ENCODE data around the gene GAPDHS.
A peak's percentile ranks its signal among the peaks of the same experiment; 100 is the strongest.

The GAPDHS gene

GRCh38 chr19:35533822-35534392 lies 651 bp downstream of the GAPDHS start:
- no peak for TF ChIP-seq CTCF (IDR thresholded peaks at IDR 0.05; ENCODE audit: unreplicated experiment in 3 of 3)
- Mint-ChIP-seq H3K27me3 (ENCODE audit: low read depth) (peaks cover 16% of the 10 kb centered on the region), H3K4me1 (no peaks in the 10 kb centered on the region), H3K4me3 (no peak overlapping the region), H3K27ac (no peak overlapping the region), H3K36me3 (ENCODE audit: low read depth) (no peaks in the 10 kb centered on the region), H3K9me3 (no peaks in the 10 kb centered on the region)

- no peaks in the 10 kb centered on the region for H3K36me3 Mint-ChIP-seq (ENCODE audit: low read depth)
- TF ChIP-seq CTCF (IDR thresholded peaks at IDR 0.05; ENCODE audit: unreplicated experiment in 3 of 3): no peak
- no peak overlapping the region for H3K4me3 Mint-ChIP-seq
- H3K4me1 Mint-ChIP-seq: no peaks in the 10 kb centered on the region
- no peaks in the 10 kb centered on the region for H3K9me3 Mint-ChIP-seq
- H3K27me3 Mint-ChIP-seq (ENCODE audit: low read depth): peaks cover 16% of the 10 kb centered on the region
- no peak overlapping the region for H3K27ac Mint-ChIP-seq
Measured at GRCh38 chr19:35534803-35535480, 1.7 kb downstream of the GAPDHS start.

GRCh38 chr19:35539314-35539713 lies 6.1 kb downstream of the GAPDHS start:
- H3K36me3 Mint-ChIP-seq (ENCODE audit: low read depth): peaks cover 9% of the 10 kb centered on the region
- H3K27me3 Mint-ChIP-seq (ENCODE audit: low read depth): peaks cover 4% of the 10 kb centered on the region
- peaks cover under 1% of the 10 kb centered on the region for H3K4me1 Mint-ChIP-seq
- H3K4me3 Mint-ChIP-seq: peak overlapping the region in 1 of 3 experiments; percentile 61
- H3K27ac Mint-ChIP-seq: no peak overlapping the region
- TF ChIP-seq CTCF (IDR thresholded peaks at IDR 0.05; ENCODE audit: unreplicated experiment in 3 of 3): no peak
- H3K9me3 Mint-ChIP-seq: no peaks in the 10 kb centered on the region

GRCh38 chr19:35539850-35540249 lies 6.6 kb downstream of the GAPDHS start:
- no peak overlapping the region for H3K4me3 Mint-ChIP-seq
- H3K36me3 Mint-ChIP-seq (ENCODE audit: low read depth): peaks cover 9% of the 10 kb centered on the region
- peaks cover 4% of the 10 kb centered on the region for H3K27me3 Mint-ChIP-seq (ENCODE audit: low read depth)
- H3K27ac Mint-ChIP-seq: no peak overlapping the region
- H3K9me3 Mint-ChIP-seq: no peaks in the 10 kb centered on the region
- H3K4me1 Mint-ChIP-seq: peaks cover 6% of the 10 kb centered on the region
- TF ChIP-seq CTCF (IDR thresholded peaks at IDR 0.05; ENCODE audit: unreplicated experiment in 3 of 3): no peak

DNA sequence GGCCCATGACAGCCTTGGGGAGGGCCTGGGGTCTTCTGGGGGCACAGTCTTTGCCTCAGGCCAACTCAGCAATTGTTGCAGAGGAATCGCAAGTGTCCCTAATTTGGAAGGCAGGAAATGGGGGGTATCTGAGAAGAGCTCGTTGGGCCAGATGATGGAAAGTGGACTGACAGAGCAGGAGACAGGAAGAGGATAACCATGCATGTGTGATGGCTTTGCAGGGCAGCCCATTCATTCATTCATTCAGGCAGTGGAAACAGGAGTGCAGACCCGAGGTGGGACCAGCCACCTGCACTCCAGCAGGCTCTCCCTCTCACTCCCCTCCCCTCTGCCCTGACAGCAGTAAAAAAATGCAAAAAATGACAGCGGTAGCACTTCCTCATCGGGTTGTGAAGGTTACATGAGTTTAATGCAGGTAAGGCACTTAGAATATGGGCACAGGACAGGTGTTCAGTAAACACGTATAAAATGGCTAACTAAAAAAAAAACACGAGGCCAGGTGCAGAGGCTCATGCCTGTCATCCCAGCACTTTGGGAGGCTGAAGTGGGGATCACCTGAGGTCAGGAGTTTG lies 7.2 kb downstream of the GAPDHS start:
- Mint-ChIP-seq H3K9me3 (no peaks in the 10 kb centered on the region), H3K27ac (no peak overlapping the region), H3K4me3 (peak overlapping the region; percentile 26 to 47 (median 26)), H3K27me3 (ENCODE audit: low read depth) (peaks cover 4% of the 10 kb centered on the region), H3K36me3 (ENCODE audit: low read depth) (peaks cover 9% of the 10 kb centered on the region), H3K4me1 (peaks cover 7% of the 10 kb centered on the region)
- TF ChIP-seq CTCF (IDR thresholded peaks at IDR 0.05; ENCODE audit: unreplicated experiment in 3 of 3): no peak
